ENCODE data around the gene PLD5. TPM values are rescaled to one million over a fixed set of nuclear protein-coding genes. Genes with fewer than 3 reads are reported as not detected.

Gene PLD5
- total and polyA plus RNA-seq, 2 of the 13 experiments (the other 11 are each of a cell fraction or from before 2014, with no cell fraction given): not detected

DNA sequence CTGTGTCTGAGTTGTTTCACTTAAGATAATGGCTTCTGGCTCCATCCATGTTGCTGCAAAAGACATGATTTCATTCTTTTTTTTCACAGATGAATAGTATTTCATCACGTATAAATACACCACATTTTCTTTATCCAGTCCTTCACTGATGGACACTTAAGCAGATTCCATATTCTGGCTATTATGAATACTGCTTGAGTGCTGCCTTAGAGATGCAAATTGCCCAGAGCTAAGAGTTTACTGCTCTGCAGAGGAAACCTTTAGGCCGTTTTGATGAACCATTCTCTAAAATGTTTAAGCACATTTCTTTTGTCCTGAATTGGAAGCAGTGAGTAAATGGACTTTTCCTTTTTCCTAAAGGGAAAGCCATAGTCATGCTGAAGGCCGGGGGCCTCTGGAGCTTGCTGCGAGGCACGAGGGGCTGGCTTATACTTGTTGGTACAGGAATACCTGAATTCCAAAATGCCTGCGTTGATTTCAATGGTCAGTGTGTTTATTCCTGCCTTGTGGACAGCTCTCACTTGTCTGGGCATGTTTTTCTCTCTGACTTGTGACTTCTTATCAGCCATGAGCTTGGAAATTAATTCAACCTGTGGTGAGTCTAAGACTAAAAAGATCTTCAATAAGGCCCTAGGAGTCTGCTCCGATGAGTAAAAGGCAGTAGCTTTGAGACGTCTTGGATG is 324.6 kb downstream of the PLD5 start:
- no peaks in the 10 kb centered on the region for H3K36me3 ChIP-seq (replicated peaks in 1 of 2; ENCODE audit: control insufficient read depth in 1 of 2, insufficient read depth in 2 of 2, low read length in 2 of 2)
- H3K9ac ChIP-seq (ENCODE audit: insufficient read depth, low read depth, low read length): no peak overlapping the region
- H3K4me1 ChIP-seq (ENCODE audit: insufficient read depth, low read length): no peaks in the 10 kb centered on the region
- ATAC-seq (no peak), DNase-seq (ENCODE audit: low spot score) (no peak), FAIRE-seq (no peak)
- H4K20me1 ChIP-seq (ENCODE audit: insufficient read depth, low read length): no peaks in the 10 kb centered on the region
- CTCF ChIA-PET (ENCODE audit: low intra/inter-chr PET ratio, low total read pairs): no interaction called here
- H3K27ac ChIP-seq (ENCODE audit: extremely low read length, insufficient read depth, low read length): no peak overlapping the region
- no peak overlapping the region for H3K4me3 ChIP-seq (replicated peaks in 1 of 3; ENCODE audit: insufficient read depth in 1 of 3, low read depth in 2 of 3, low read length in 3 of 3)
- intact Hi-C loops (cut with micrococcal nuclease; ENCODE audit: unreplicated experiment): no loop called here
- no peak overlapping the region for H3K4me2 ChIP-seq (ENCODE audit: low read depth, low read length)
- POLR2A ChIA-PET: no interaction called here
- 27% methylated on average over 8 of the region's 8 CpGs for WGBS (ENCODE audit: low lambda C conversion rate)
- TF ChIP-seq SRSF4 (IDR thresholded peaks at IDR 0.05; ENCODE audit: low read depth, low read length, poor library complexity, severe bottlenecking) (no peak), ZC3H4 (CRISPR knock-in tag; IDR thresholded peaks at IDR 0.05; ENCODE audit: borderline replicate concordance) (no peak)
- in situ Hi-C loops (cut with HindIII; ENCODE audit: extremely low pct_ligation_motif_present, low pct_unique_long_range_greater_than_20kb): no loop called here
- H3K27me3 ChIP-seq (ENCODE audit: control insufficient read depth in 1 of 2, insufficient read depth in 2 of 2, low read length in 2 of 2): no peaks in the 10 kb centered on the region
- H3K79me2 ChIP-seq (ENCODE audit: insufficient read depth, low read length): no peaks in the 10 kb centered on the region
- no TSS peak for BruUV-seq (replicated peaks)
- no peaks in the 10 kb centered on the region for H3K9me3 ChIP-seq (ENCODE audit: low read length)
- no peak overlapping the region for H2AFZ ChIP-seq (ENCODE audit: low read length)

GRCh38 chr1:242197907-242198820 is 326.3 kb downstream of the PLD5 start:
- Histone ChIP-seq H3K4me2 (ENCODE audit: low read depth, low read length) (no peak overlapping the region), H3K9me3 (ENCODE audit: low read length) (no peaks in the 10 kb centered on the region), H2AFZ (ENCODE audit: low read length) (no peak overlapping the region), H3K79me2 (ENCODE audit: insufficient read depth, low read length) (no peaks in the 10 kb centered on the region), H3K4me1 (ENCODE audit: insufficient read depth, low read length) (no peaks in the 10 kb centered on the region), H3K27ac (ENCODE audit: extremely low read length, insufficient read depth, low read length) (no peak overlapping the region), H3K27me3 (ENCODE audit: control insufficient read depth in 1 of 2, insufficient read depth in 2 of 2, low read length in 2 of 2) (no peaks in the 10 kb centered on the region), H4K20me1 (ENCODE audit: insufficient read depth, low read length) (no peaks in the 10 kb centered on the region), H3K4me3 (replicated peaks in 1 of 3; ENCODE audit: insufficient read depth in 1 of 3, low read depth in 2 of 3, low read length in 3 of 3) (no peak overlapping the region), H3K9ac (ENCODE audit: insufficient read depth, low read depth, low read length) (no peak overlapping the region), H3K36me3 (replicated peaks in 1 of 2; ENCODE audit: control insufficient read depth in 1 of 2, insufficient read depth in 2 of 2, low read length in 2 of 2) (no peaks in the 10 kb centered on the region)
- ChIA-PET POLR2A (no interaction called here), CTCF (ENCODE audit: low intra/inter-chr PET ratio, low total read pairs) (no interaction called here)
- intact Hi-C loops (cut with micrococcal nuclease; ENCODE audit: unreplicated experiment) (no loop called here), in situ Hi-C loops (cut with HindIII; ENCODE audit: extremely low pct_ligation_motif_present, low pct_unique_long_range_greater_than_20kb) (no loop called here)
- BruUV-seq (replicated peaks): no TSS peak
- ATAC-seq: no peak
- WGBS (ENCODE audit: low lambda C conversion rate): 58% methylated on average over 9 of the region's 9 CpGs
- no peak for DNase-seq (ENCODE audit: low spot score)
- peak in 1 of 2 experiments; percentile 12; a peak in 1 of 4 replicates for TF ChIP-seq MAFK (conservative IDR thresholded peaks at IDR 0.05 in 1 of 2, IDR thresholded peaks at IDR 0.05 in 1 of 2; ENCODE audit: low read length in 2 of 2)
- TF ChIP-seq MED13 (CRISPR knock-in tag; IDR thresholded peaks at IDR 0.05): no peak
- no peak for TF ChIP-seq GATAD2A (CRISPR knock-in tag; IDR thresholded peaks at IDR 0.05)
- TF ChIP-seq ZNF484 (CRISPR knock-in tag; IDR thresholded peaks at IDR 0.05; ENCODE audit: borderline replicate concordance, low read depth): no peak
- no peak for FAIRE-seq
